ENCODE measurements around the gene LHX2.
"Not testable (repeated sequence)": the region's sequence is repeated elsewhere in the genome, so short reads cannot be mapped to it uniquely, and the experiment has no call there.

LHX2 gene

DNA sequence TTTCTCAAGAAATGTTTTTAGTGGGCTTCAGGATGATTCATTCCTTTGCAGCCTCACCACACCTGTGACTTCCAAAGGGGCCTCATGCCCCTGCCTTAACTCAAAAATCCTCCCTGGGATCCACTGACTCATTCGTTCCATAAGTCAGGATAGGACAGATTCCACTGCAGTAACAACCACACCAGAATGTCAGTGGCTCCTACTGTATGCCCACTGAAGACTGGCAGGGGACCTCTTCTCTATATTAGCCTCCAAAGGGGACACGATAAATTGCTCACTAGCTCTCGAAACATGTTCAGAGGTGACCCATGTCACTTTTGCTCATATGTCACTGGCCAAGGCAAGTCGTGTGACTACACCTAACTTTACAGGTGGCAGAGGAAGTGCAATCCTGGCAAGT is 25.7 kb upstream of the LHX2 start:
- ChIA-PET CTCF (interaction anchor here (1.4 to 1.8 kb wide), 2 partner anchors 11 to 17 kb away, joined by 3 to 5 read pairs; no protein-coding TSS in a partner anchor), POLR2A (no interaction called here)
- no peak for DNase-seq (ENCODE audit: extremely low spot score)
- TF ChIP-seq, protein P1, sequence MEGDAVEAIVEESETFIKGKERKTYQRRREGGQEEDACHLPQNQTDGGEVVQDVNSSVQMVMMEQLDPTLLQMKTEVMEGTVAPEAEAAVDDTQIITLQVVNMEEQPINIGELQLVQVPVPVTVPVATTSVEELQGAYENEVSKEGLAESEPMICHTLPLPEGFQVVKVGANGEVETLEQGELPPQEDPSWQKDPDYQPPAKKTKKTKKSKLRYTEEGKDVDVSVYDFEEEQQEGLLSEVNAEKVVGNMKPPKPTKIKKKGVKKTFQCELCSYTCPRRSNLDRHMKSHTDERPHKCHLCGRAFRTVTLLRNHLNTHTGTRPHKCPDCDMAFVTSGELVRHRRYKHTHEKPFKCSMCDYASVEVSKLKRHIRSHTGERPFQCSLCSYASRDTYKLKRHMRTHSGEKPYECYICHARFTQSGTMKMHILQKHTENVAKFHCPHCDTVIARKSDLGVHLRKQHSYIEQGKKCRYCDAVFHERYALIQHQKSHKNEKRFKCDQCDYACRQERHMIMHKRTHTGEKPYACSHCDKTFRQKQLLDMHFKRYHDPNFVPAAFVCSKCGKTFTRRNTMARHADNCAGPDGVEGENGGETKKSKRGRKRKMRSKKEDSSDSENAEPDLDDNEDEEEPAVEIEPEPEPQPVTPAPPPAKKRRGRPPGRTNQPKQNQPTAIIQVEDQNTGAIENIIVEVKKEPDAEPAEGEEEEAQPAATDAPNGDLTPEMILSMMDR (IDR thresholded peaks at IDR 0.05; ENCODE audit: control extremely low read depth, extremely low read depth, low read depth, missing control alignments) = no peak

DNA sequence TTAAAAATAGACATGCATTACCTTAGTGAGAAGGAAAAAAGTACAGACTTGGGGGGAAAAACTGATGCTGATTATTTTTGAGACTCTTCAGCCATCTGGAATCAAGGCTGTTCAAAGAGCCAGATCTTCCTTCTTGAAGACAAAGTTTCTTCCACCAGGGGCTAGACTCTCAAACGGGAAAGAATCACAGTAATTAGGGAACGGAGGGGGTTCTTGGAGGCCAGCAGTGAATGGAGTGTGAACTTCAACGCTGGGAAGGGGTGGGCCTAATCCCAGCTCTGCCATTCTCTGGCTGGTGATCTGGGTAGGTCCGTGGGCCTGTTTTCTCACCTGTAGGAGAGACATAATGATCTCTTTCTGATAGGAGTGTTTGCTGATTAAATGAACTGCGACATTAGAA is 21.1 kb upstream of the LHX2 start:
- no peak for DNase-seq (ENCODE audit: extremely low spot score)
- POLR2A ChIA-PET = no interaction called here
- TF ChIP-seq, protein P1 (IDR thresholded peaks at IDR 0.05; ENCODE audit: control extremely low read depth, extremely low read depth, low read depth, missing control alignments) = no peak
- CTCF ChIA-PET = no interaction called here

DNA sequence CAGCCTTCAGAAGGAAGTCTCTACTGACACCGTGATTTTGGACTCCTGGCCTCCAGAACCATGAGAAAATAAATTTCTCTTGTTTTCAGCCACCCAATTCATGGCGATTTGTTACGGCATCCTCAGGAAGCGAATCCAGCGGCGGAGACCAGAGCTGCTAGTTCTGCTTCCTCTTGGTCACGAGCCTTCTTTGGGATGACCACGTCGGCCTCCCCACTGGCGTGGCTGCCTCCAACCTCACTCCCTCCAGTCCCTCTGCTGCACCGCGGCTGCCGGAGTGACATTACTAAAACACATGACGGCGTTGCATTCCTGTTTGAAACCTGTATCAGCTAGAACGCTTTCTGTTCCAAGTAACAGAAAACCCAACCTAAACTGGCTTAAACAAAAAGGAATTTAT is 18.9 kb upstream of the LHX2 start:
- DNase-seq (ENCODE audit: extremely low spot score); CTCF ChIA-PET; POLR2A ChIA-PET: not testable (repeated sequence)

DNA sequence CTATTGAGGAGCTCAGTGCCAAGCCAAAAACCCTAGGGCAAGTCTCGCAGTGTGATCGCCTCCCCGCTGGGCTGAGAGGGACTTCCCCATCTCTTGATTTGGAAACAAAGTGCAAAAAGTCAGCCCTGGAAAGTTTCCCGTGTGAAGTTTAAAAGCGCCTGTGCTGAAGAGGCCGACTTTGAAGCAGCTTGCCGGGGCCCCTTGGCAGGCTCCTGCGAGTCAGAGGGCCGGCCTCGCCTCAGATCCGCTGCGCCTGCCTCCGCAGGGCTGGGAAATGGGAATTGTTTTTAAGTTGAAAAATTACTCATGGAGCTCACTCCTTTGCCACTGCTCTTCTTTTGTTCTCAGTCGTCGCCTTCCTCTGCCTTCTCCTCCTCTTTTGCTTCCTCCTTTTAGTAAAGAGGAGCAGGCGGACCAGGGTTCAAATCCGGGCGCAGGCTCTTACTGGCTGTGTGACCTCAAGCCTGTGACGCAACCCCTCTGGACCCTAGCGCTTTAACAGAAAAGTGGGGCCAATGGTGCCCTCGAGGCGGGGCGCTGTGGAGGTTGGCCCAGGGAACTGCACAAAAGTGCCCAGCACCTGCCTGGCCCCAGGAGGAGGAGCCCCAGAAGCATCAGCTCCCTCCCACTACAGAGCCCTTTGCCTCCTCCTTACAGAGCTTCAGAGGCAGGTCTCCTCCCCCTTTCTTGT is 14.7 kb upstream of the LHX2 start:
- peak; percentile 76 for DNase-seq (ENCODE audit: extremely low spot score)
- CTCF ChIA-PET = interaction anchor here (0.9 to 1.7 kb wide), 8 partner anchors 9 to 356 kb away, joined by 3 to 5 read pairs (median 4); no protein-coding TSS in a partner anchor
- POLR2A ChIA-PET = no interaction called here
- TF ChIP-seq, protein P1 (IDR thresholded peaks at IDR 0.05; ENCODE audit: control extremely low read depth, extremely low read depth, low read depth, missing control alignments) = no peak

DNA sequence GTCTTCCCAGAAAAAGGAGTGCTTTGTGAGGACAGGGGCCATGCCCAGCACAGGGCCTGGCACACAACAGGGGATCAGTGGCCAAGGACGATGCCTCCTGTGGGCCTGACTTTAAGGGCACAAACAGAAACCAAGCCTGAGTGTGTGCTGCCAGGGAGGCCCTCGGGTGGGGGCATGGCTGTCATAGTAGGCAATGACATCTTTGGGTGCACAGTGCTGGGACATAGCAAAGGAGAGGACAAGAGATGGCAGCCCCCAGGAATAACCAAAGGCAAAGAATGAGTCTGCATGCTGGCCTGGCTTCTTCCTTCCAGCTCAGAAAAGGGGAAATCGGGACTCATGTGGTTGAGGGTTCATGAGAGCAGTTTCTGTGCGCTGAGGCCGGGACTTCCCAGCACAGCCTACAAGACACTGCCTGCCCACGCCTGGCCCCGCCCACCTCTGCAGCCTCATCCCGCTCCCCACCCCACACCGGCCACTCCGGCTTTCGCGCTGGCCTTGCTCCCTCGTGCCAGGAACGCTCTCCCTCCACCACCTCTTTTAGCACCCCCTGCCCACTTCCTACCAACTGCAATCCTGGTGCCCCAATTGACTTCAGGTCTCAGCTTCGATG is 13.8 kb upstream of the LHX2 start:
- POLR2A ChIA-PET = no interaction called here
- TF ChIP-seq, protein P1 (IDR thresholded peaks at IDR 0.05; ENCODE audit: control extremely low read depth, extremely low read depth, low read depth, missing control alignments) = no peak
- CTCF ChIA-PET = interaction anchor here (0.9 to 1.7 kb wide), 6 partner anchors 12 to 357 kb away, joined by 3 to 5 read pairs (median 4); no protein-coding TSS in a partner anchor
- peak; percentile 73 for DNase-seq (ENCODE audit: extremely low spot score)

DNA sequence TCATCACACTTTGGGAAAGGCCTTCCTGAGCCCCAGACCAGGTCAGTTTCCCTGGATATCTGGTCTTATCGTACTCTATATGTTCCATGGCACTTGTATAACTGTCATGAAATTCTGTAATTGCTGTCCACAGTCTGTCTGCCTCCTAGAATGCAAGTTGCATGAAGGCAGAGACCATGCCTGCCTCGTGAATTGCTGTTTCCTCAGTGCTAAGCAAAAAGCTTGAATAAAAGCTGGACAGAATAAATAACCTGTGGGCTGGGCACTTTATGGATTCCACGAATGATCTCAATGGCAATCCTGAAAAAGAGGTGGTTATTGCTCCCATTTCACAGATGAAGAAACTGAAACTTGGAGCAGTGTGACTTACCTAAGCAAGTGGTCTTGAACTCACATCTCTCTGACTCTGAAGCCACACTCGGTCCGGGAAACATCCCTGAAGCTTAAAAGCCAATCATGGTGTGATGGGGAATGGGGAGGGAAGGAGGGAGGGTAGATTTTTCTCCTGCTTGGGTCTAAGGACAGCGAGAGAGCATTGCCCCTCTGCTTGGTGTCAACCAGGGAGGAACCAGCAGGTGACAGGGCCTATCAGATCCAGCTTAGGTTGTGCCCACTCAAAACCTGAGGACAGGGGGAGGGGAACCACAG is 13.2 kb upstream of the LHX2 start:
- TF ChIP-seq, protein P1 (IDR thresholded peaks at IDR 0.05; ENCODE audit: control extremely low read depth, extremely low read depth, low read depth, missing control alignments) = no peak
- ChIA-PET CTCF (interaction anchor here (1.5 kb wide), 1 partner anchor 15 kb away, joined by 4 read pairs; no protein-coding TSS in a partner anchor), POLR2A (no interaction called here)

More for the DNA sequence above, 13.2 kb upstream of the LHX2 start:
- no peak for DNase-seq (ENCODE audit: extremely low spot score)
